NCI-H1930 (cell line): ENCODE results near the gene LPIN2.

ENCODE experiments used
- DNase-seq, 2 experiments: peaks; one replicate each; lab custom pipeline; 2025; lab: John Stamatoyannopoulos, UW

Gene LPIN2

DNA sequence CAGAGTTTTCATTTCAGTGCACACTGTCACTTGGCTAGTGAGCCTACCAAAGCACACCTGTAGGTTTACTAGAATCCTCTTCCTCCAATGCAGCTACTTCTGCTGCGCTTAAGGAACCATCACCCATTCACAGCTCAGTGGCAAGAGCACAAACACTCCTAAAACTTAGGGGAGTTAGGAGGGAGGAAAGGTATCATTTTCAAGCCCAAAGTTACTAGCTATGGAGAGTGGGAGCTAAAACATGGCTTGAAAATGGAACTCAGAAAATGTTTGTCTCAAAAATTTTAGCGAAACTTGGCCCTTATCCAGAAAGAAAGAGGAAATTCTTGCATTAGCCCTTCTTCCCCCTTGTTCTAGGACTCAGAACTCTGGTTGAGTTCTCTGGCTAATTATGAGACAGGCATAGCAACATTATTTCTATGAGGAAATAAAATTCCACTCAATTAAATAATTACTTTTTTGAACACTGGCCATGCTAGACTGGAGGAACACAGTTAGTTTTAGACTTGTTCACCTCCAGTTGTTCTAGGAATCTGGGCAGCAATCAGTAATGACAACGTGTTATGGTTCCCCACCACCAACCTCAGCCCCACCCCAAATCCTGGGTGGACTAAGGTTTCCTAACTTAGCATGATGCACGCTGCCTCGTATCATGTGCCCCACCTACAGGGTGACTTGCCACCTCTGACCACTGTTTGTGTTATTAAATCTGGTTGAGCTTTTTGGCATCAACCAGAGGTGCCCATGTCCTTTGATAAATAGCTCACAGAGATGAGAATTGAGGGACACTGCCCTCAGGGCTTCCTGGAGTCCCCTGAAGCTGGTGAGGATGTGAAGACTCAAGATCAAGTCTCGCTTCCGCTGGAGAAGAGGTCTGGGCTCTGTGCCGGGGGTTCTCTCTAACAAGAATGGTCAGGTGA is 32.8 kb downstream of the LPIN2 start:
- DNase-seq: no peak

DNA sequence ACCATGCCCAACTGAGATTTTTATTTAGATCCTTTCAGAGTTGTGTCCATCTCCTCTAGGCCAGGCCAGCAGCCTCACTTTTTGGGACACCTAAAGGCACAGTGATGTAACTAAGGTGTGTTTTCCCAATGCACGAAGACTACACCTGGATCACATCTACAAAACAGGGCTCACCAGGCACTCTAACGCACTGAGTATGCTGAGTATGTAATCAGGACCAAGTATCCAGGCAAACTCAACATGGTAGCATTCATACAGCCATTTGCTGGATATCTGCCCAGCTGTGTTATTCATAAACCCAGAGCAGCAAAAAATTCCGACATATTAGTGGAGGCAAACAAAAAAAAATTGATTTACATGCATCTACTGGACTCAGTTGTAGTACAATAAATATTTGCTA is 33.8 kb downstream of the LPIN2 start:
- DNase-seq: no peak

DNA sequence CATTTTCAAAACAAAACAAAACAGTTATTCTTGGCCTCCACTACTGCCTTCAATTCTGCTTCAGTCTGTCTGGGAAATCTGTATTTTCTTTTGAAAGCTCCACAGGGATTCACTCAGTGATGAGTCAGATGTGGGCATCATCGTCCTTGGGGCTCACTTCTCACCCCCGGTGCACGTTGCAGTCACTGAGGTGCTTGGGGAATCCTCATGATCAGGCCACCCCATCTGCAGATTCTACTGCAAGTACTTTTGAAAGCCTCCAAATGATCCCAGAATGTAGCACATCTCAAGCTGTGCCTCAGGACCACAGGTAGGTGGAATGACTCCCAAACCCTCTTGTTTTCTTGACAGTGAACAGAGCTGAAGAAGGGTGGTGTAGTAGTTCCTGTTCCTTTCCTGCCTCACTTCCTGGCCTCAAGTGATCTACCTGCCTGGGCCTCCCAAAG is 34.3 kb downstream of the LPIN2 start:
- DNase-seq: no peak

DNA sequence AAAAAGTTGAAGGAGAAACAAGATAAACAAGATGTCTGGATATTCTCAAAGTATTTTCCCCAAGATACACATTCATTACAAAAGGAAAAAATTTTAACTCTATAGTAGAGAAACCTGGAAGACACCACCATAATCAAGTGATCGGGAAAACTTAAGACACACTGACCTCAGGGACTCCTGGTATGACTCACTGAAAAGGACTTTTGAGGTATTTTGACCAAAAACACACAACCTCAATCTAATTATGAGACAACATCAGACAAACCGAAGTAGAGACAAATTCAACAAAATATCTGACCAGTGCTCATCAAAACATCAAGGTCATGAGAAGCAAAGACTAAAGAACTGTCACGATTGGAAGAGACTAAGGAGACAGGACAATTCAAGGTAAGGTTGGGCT is 34.7 kb downstream of the LPIN2 start:
- DNase-seq: no peak

DNA sequence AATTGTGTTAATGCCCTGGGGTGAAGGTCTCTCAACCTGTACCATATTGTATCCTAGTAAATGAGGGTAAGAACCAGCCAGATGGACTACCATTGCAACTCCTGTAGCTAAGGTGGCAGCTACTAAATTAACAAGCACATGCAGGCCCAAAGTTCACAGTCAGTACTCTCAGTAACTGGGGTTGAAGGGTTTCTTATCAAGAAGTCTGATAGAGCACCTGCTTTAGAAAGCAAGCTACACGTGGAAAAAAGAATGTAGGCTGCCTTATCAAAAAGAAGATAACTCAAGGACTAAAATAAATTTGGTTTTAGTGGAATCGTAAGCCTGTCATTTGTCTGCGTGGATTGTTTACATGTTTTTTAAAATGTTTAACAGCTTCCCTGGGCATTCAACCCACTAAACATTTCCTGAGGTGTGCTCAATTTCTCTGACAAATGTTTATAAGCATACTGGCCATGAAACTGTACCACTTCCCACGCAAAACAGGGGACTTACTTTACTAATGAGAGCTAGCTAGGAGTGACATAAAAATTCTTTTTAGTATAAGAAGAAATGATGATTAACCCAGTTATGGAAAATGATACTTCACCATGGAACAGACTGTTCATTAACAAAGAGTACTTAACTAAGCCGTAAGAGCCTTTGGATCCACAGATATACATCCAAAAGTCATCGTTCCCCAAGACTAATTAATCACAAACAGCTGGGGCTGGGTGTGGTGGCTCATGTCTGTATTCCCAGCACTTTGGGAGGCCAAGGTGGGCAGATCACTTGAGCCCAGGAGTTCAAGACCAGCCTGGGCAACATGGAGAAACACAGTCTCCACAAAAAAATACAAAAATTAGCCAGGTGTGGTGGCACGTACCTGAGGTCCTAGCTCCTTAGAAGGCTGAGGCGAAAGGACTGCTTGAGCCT is 36.5 kb downstream of the LPIN2 start:
- DNase-seq: no peak

DNA sequence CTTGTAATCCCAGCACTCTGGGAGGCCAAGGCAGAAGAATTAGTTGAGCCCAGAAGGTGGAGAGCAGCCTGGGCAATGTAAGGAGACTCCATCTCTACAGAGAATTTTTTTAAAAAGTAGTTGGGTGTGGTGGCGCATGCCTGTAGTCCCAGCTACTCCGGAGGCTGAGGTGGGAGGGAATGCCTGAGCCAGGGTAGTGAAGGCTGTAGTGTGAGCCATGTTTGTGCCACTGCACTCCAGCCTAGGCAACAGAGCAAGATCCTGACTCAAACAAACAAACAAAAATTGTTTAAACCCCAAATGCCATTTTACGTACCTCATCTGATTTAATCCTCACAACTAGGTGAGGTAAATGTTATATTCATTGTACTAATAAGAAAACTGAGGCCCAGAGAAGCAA is 38.2 kb downstream of the LPIN2 start:
- DNase-seq: no peak

DNA sequence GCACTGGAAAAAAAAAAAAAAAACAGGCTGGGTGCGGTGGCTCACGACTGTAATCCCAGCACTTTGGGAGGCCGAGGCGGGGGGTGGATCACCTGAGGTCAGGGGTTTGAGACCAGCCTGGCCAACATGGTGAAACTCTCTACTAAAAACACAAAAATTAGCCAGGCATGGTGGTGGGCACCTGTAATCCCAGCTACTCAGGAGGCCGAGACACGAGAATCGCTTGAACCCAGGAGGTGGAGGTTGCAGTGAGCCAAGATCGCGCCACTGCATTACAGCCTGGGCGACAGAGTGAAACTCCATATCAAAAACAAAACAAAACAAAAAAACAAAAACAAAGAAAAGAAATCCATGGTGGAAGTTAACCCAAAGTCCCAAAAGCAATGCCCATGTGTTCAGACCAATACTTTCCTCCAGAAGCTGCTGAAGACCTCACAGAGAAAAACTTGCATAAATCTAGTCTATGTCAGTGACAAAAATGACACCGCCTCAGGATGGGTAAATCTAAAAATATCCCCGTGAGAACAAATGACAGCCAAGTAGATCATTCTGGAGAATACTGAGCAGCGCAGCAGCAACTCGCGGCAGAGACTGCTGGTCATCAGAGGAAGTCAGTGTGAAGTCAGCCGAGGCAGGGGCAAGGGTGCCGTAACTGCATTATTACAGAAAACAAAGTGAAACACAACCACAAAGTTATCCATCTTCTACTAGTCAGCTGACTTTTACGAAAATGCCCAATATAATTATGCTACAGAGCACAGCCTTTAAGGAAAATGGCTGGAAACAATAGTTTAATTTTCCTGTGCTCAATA is 41.0 kb downstream of the LPIN2 start:
- DNase-seq: no peak

DNA sequence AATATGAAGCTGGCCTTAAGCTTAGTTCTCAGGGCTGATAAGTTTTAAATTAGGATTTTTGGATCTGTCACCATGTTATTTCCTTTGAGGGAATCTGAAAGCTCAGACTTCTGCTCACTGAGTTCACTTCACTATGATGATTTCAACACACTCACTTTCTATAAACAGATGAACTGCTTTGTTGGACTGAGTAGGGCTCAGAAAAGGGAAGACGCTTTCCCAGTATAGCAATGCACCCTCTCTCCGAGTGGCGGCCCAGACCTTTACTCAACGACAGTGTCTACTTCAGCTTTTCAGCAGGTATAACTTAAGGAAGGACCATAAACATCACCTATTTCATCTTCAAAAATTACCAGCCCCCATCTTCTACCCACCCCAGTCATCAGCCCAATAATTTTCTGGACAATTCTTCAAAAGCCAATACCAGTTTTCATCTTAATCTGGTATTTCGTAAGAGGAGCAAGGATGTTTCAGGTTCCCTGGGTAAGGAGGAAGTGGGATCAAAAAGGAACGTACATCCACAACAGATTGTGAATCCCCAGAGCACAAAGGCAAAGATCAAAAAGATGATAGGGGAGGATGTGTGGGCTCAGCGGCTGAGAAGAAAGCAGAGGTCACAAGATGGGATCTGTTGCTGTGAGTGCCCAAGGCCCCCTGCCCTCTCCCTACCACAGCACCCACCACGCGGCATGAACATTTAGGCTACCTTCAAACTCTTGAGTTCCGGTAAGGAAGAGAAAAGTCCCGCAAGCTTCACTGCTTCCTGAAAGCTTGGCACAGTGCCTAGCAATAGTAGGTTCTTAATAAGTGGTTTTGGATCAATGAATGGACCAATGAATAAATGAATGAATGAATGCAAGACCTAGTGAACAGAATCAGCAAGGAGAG is 41.9 kb downstream of the LPIN2 start:
- DNase-seq: no peak

DNA sequence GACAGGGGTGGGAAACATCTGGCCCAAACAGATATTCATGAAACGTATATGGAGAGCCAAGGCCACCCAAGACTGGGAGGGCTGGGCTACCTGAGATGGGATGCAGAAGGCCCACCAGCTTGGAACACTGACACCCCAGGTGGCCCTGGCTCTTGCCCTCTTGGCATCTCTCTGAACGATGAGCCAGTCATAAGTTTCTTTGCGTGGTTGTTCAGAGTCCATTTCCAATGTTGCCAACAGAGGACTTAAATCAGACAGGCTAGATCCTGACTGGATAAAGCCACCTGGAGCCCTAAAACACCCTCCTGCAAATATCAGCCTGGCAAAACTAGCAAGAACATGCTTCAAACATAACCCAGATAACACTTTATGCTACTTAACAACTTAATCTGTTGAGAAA is 42.6 kb downstream of the LPIN2 start:
- no peak for DNase-seq

DNA sequence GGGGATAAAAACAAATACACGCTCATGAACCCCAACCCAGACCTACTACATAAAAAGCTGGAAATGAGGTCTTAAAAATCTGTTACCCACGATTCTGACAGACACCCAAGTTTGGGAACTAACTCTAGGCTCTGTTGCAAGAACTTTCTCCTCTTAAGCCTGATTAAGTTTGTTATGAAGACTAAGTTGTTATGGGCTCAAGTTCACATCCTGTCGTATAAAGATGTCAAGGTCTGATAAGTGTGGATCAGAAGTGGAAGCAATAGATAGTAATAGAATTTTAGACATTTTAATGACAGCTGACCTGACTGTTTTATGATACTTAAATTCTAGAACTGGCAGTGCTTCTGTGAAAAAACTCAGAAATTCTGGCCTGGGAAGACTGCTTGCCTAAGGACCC is 43.2 kb downstream of the LPIN2 start:
- DNase-seq: no peak

DNA sequence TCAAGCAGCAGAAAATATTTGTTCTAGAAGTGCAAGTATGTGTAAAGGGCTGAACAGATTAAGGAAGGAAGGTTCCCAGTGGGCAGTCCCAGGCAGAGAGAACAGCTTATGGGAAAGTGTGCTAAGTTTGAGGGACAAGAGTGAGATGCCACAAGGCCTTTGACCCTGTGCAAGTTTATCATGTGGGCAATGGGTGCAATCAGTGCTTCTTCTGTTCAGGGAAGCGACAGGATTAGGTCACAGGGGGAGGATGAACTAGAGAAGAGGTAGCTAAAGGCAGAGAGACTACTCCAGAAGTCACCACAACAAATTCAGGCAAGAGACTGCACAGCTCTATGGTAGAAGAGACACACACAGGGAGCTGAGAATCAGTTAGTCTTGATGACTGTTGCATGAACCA is 44.3 kb downstream of the LPIN2 start:
- no peak for DNase-seq

DNA sequence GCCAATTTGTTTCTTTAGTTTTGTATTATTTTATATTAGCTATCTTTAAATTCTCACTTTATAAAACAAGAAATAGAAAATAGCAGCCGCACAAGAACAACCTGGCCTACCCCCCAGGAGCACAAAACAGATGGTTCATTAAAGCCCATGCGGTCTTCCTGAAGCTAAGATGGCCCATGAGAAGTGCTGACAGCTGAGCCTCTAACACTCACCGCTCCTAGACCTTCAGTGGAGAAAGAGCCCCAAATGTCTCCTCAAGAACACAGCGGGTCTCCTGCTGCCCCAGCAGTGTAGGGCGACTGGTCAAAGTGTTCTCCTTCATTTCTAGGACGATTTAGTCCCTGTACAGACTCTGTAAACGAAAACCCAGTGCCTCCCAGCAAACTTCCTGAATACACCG is 45.1 kb downstream of the LPIN2 start:
- no peak for DNase-seq

DNA sequence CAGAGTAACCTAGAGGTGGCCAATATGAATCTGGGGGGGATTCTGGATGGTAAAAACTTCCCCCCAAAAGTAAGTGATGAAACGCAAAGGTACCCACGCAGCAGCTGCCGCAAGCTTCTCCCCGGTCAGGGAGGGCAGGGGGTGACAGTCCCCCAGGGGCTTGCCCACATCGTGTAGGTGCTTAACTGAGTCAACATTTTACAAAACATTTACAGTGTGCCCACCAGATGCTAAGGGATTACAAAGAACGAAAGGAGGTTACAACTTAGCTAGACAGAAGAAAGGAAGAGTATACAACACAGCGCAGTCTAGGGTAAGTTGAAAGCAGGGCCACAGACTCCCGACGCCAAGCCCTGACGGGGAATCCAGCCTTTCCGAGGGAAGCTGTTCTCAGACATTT is 45.6 kb downstream of the LPIN2 start:
- DNase-seq: no peak

DNA sequence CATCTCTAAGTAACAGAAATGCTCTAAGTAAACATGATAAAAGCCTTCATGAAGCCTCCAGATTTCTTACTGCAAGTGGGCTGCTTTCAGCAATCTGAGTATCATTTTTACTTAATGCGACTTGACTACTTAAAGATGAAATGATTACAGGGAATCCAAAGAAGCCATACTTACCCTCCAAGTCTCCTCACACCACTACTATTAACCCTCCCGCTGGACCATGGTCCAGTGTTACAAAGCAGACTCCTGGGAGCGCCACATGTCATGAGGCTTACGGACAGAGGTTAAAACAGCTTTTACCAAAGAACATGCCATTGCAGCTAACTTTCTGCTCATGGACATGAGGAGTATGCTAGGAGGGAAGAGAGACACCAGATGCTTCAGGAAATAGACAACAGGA is 46.4 kb downstream of the LPIN2 start:
- DNase-seq: no peak

DNA sequence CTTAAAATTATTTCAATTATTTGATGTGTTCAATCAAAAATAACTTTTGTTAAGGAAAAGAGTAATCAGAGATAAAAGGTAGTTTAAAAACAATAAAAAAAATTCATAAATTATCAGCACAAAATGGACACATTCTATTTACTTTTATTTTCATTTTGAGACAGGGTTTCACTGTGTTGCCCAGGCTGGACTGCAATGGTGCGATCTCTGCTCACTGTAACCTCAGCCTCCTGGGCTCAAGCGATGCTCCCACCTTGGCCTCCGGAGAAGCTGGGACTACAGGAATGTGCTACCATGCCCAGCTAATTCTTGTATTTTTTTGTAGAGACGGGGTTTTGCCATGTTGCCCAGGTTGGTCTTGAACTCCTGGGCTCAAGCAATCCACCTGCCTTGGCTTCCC is 47.1 kb downstream of the LPIN2 start:
- no peak for DNase-seq

DNA sequence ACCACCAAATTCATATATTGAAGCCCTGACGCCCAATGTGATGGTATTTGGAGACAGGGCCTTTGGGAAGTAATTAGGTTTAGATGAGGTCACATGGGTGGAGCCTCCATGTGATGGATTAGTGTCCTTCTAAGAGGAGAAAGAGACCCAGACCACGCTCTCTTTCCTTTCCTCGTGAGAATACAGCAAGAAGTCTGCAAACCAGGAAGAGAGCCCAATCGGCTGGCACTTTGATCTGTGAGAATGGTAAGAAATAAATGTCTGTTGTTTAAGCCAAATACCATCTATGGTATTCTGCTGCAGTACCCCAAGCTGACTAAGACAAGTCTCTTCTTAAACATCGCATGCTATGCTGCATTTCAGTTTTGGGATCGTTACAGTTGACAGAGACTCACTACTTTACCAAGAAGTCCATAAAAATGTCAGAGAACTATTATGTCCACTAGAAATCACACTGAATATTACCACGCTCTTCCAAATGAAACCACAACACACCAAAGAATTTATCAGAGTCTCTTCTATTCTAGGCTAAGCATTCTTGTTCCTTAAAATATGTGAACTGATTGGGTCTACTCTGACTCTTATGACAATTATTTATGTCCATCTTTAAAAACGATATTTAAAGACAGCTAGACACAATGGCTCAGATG is 48.5 kb downstream of the LPIN2 start:
- no peak for DNase-seq
